ENCODE data around the gene HDAC7. TPM values are rescaled to one million over a fixed set of nuclear protein-coding genes. Genes with fewer than 3 reads are reported as not detected.

HDAC7 gene
- total RNA-seq, 2 experiments from 2014 or later, result 257 to 280 TPM

- POLR2A ChIA-PET, result interaction anchor here (1.1 to 1.2 kb wide), 2 partner anchors 10 to 84 kb away, joined by 5 to 7 read pairs; no protein-coding TSS in a partner anchor
- no peaks in the 10 kb centered on the region for H3K9me3 Mint-ChIP-seq
- H3K27ac Mint-ChIP-seq, result peak overlapping the region; percentile 9
- peaks cover 48% of the 10 kb centered on the region for H3K4me1 Mint-ChIP-seq (ENCODE audit: low read depth)
- no peaks in the 10 kb centered on the region for H3K27me3 Mint-ChIP-seq
- H3K36me3 Mint-ChIP-seq, result no peaks in the 10 kb centered on the region
- CTCF ChIA-PET, result interaction anchor here (0.8 to 14.4 kb wide), 12 partner anchors 11 to 83 kb away, joined by 3 to 361 read pairs (median 9); partner anchors contain the start of gene SLC48A1
- no peak for DNase-seq
- no peak overlapping the region for H3K4me3 Mint-ChIP-seq
- intact Hi-C loops (cut with micrococcal nuclease), result loop anchor here (5.0 kb wide), 1 partner anchor 80 kb away; no protein-coding TSS in a partner anchor
Measured at GRCh38 chr12:47757364-47757839, 62.3 kb downstream of the HDAC7 start.

- Mint-ChIP-seq H3K4me3 (peak overlapping the region; percentile 30), H3K27ac (peak overlapping the region; percentile 49), H3K36me3 (no peaks in the 10 kb centered on the region), H3K4me1 (ENCODE audit: low read depth) (peaks cover 48% of the 10 kb centered on the region), H3K27me3 (no peaks in the 10 kb centered on the region), H3K9me3 (no peaks in the 10 kb centered on the region)
- peak; percentile 73 for DNase-seq
- ChIA-PET CTCF (interaction anchor here (0.6 to 14.4 kb wide), 21 partner anchors 12 to 724 kb away, joined by 3 to 361 read pairs (median 5); partner anchors contain the start of genes SLC48A1 and TMEM106C), POLR2A (interaction anchor here (0.8 to 2.5 kb wide), 8 partner anchors 10 to 77 kb away, joined by 3 to 16 read pairs (median 4); partner anchors contain the start of gene RPAP3)
- intact Hi-C loops (cut with micrococcal nuclease), result loop anchor here (2.0 to 5.0 kb wide), 2 partner anchors 49 to 81 kb away; partner anchors contain the start of gene RPAP3
Measured at GRCh38 chr12:47755655-47756562, 63.8 kb downstream of the HDAC7 start.

- Mint-ChIP-seq H3K36me3 (no peaks in the 10 kb centered on the region), H3K27me3 (no peaks in the 10 kb centered on the region), H3K27ac (peak overlapping the region; percentile 53), H3K4me3 (no peak overlapping the region), H3K4me1 (ENCODE audit: low read depth) (peaks cover 45% of the 10 kb centered on the region), H3K9me3 (no peaks in the 10 kb centered on the region)
- DNase-seq, result peak; percentile 34
- ChIA-PET CTCF (interaction anchor here (0.6 to 14.4 kb wide), 17 partner anchors 12 to 722 kb away, joined by 3 to 361 read pairs (median 5); partner anchors contain the start of genes SLC48A1 and TMEM106C), POLR2A (interaction anchor here (0.8 to 2.5 kb wide), 6 partner anchors 11 to 78 kb away, joined by 3 to 16 read pairs (median 7); no protein-coding TSS in a partner anchor)
- intact Hi-C loops (cut with micrococcal nuclease), result loop anchor here (2.0 to 5.0 kb wide), 2 partner anchors 48 to 82 kb away; partner anchors contain the start of gene RPAP3
Measured at GRCh38 chr12:47754881-47755280, 64.8 kb downstream of the HDAC7 start.

- H3K27ac Mint-ChIP-seq, result no peak overlapping the region
- ChIA-PET POLR2A (interaction anchor here (2.5 kb wide), 1 partner anchor 13 kb away, joined by 9 read pairs; no protein-coding TSS in a partner anchor), CTCF (interaction anchor here (1.5 to 14.4 kb wide), 6 partner anchors 11 to 209 kb away, joined by 3 to 361 read pairs (median 14); partner anchors contain the start of genes SLC48A1 and TMEM106C)
- DNase-seq, result no peak
- intact Hi-C loops (cut with micrococcal nuclease), result loop anchor here (2.0 kb wide), 1 partner anchor 47 kb away; the partner anchor contains the start of gene RPAP3
- H3K4me1 Mint-ChIP-seq (ENCODE audit: low read depth), result peaks cover 43% of the 10 kb centered on the region
- no peaks in the 10 kb centered on the region for H3K27me3 Mint-ChIP-seq
- H3K9me3 Mint-ChIP-seq, result no peaks in the 10 kb centered on the region
- H3K4me3 Mint-ChIP-seq, result no peak overlapping the region
- H3K36me3 Mint-ChIP-seq, result no peaks in the 10 kb centered on the region
Measured at GRCh38 chr12:47754126-47754525, 65.6 kb downstream of the HDAC7 start.

- no peaks in the 10 kb centered on the region for H3K36me3 Mint-ChIP-seq
- H3K4me3 Mint-ChIP-seq, result no peak overlapping the region
- intact Hi-C loops (cut with micrococcal nuclease), result loop anchor here (2.0 kb wide), 1 partner anchor 47 kb away; the partner anchor contains the start of gene RPAP3
- ChIA-PET CTCF (interaction anchor here (3.0 to 14.4 kb wide), 4 partner anchors 10 to 85 kb away, joined by 13 to 361 read pairs (median 70); partner anchors contain the start of gene SLC48A1), POLR2A (no interaction called here)
- H3K27me3 Mint-ChIP-seq, result no peaks in the 10 kb centered on the region
- DNase-seq, result no peak
- H3K4me1 Mint-ChIP-seq (ENCODE audit: low read depth), result peaks cover 39% of the 10 kb centered on the region
- H3K9me3 Mint-ChIP-seq, result no peaks in the 10 kb centered on the region
- no peak overlapping the region for H3K27ac Mint-ChIP-seq
Measured at GRCh38 chr12:47753021-47754001, 66.4 kb downstream of the HDAC7 start.

GRCh38 chr12:47752552-47752951 lies 67.2 kb downstream of the HDAC7 start:
- no peak for DNase-seq
- Mint-ChIP-seq H3K36me3 (no peaks in the 10 kb centered on the region), H3K27me3 (no peaks in the 10 kb centered on the region), H3K9me3 (no peaks in the 10 kb centered on the region), H3K4me1 (ENCODE audit: low read depth) (peaks cover 35% of the 10 kb centered on the region), H3K27ac (no peak overlapping the region), H3K4me3 (no peak overlapping the region)
- ChIA-PET POLR2A (no interaction called here), CTCF (interaction anchor here (0.9 to 14.4 kb wide), 3 partner anchors 9 to 86 kb away, joined by 3 to 361 read pairs (median 6); no protein-coding TSS in a partner anchor)
- intact Hi-C loops (cut with micrococcal nuclease), result no loop called here

- DNase-seq, result no peak
- intact Hi-C loops (cut with micrococcal nuclease), result no loop called here
- no peaks in the 10 kb centered on the region for H3K9me3 Mint-ChIP-seq
- ChIA-PET POLR2A (no interaction called here), CTCF (interaction anchor here (0.9 to 14.4 kb wide), 3 partner anchors 9 to 86 kb away, joined by 3 to 361 read pairs (median 6); no protein-coding TSS in a partner anchor)
- no peak overlapping the region for H3K27ac Mint-ChIP-seq
- H3K4me1 Mint-ChIP-seq (ENCODE audit: low read depth), result peaks cover 31% of the 10 kb centered on the region
- no peaks in the 10 kb centered on the region for H3K36me3 Mint-ChIP-seq
- H3K27me3 Mint-ChIP-seq, result no peaks in the 10 kb centered on the region
- no peak overlapping the region for H3K4me3 Mint-ChIP-seq
Measured at GRCh38 chr12:47752121-47752520, 67.6 kb downstream of the HDAC7 start.

- intact Hi-C loops (cut with micrococcal nuclease), result no loop called here
- DNase-seq, result no peak
- H3K27ac Mint-ChIP-seq, result no peak overlapping the region
- POLR2A ChIA-PET, result no interaction called here
- no peak overlapping the region for H3K4me3 Mint-ChIP-seq
- CTCF ChIA-PET, result interaction anchor here (0.9 to 14.4 kb wide), 3 partner anchors 8 to 87 kb away, joined by 3 to 361 read pairs (median 6); no protein-coding TSS in a partner anchor
- H3K27me3 Mint-ChIP-seq, result no peaks in the 10 kb centered on the region
- peaks cover 27% of the 10 kb centered on the region for H3K4me1 Mint-ChIP-seq (ENCODE audit: low read depth)
- no peaks in the 10 kb centered on the region for H3K9me3 Mint-ChIP-seq
- no peaks in the 10 kb centered on the region for H3K36me3 Mint-ChIP-seq
Measured at GRCh38 chr12:47751561-47751960, 68.1 kb downstream of the HDAC7 start.

GRCh38 chr12:47750916-47751470 lies 68.7 kb downstream of the HDAC7 start:
- ChIA-PET CTCF (interaction anchor here (1.0 to 14.4 kb wide), 3 partner anchors 8 to 87 kb away, joined by 4 to 361 read pairs (median 6); no protein-coding TSS in a partner anchor), POLR2A (no interaction called here)
- no peak overlapping the region for H3K27ac Mint-ChIP-seq
- intact Hi-C loops (cut with micrococcal nuclease), result no loop called here
- no peaks in the 10 kb centered on the region for H3K36me3 Mint-ChIP-seq
- no peak overlapping the region for H3K4me3 Mint-ChIP-seq
- no peak for DNase-seq
- peaks cover 21% of the 10 kb centered on the region for H3K4me1 Mint-ChIP-seq (ENCODE audit: low read depth)
- no peaks in the 10 kb centered on the region for H3K27me3 Mint-ChIP-seq
- H3K9me3 Mint-ChIP-seq, result no peaks in the 10 kb centered on the region

- Mint-ChIP-seq H3K9me3 (no peaks in the 10 kb centered on the region), H3K4me1 (ENCODE audit: low read depth) (peaks cover 15% of the 10 kb centered on the region), H3K27ac (no peak overlapping the region), H3K4me3 (no peak overlapping the region), H3K27me3 (no peaks in the 10 kb centered on the region), H3K36me3 (no peaks in the 10 kb centered on the region)
- intact Hi-C loops (cut with micrococcal nuclease), result no loop called here
- ChIA-PET CTCF (interaction anchor here (1.0 to 14.4 kb wide), 2 partner anchors 7 to 17 kb away, joined by 4 to 361 read pairs; no protein-coding TSS in a partner anchor), POLR2A (no interaction called here)
- DNase-seq, result no peak
Measured at GRCh38 chr12:47750229-47750798, 69.4 kb downstream of the HDAC7 start.
